HEK293 (cell line): ENCODE measurements around the gene CHST15.

ENCODE experiments used
- CTCF ChIP-seq: fragments of 450-650 bp; formaldehyde crosslinking; IDR thresholded peaks from 2 replicates; pipeline ENCODE4 v1.5.1; 2016; ENCODE audit warnings: missing biosample characterization, missing genetic modification characterization
- PRDM2 ChIP-seq: fragments of 450-650 bp; formaldehyde crosslinking; IDR thresholded peaks from 2 replicates; pipeline ENCODE4 v1.5.1; 2016; ENCODE audit warnings: missing biosample characterization, missing genetic modification characterization, borderline replicate concordance
- TSHZ1 ChIP-seq: fragments of 450-650 bp; formaldehyde crosslinking; IDR thresholded peaks from 2 replicates; pipeline ENCODE4 v1.5.1; 2016; ENCODE audit warnings: missing biosample characterization, missing genetic modification characterization, borderline replicate concordance
- ZNF239 ChIP-seq: fragments of 450-650 bp; formaldehyde crosslinking; IDR thresholded peaks from 2 replicates; pipeline ENCODE4 v1.5.1; 2016; ENCODE audit warnings: missing biosample characterization, missing genetic modification characterization
- ZNF521 ChIP-seq: fragments of 450-650 bp; formaldehyde crosslinking; IDR thresholded peaks from 2 replicates; pipeline ENCODE4 v1.5.1; 2017; ENCODE audit warnings: missing biosample characterization, mild to moderate bottlenecking, missing genetic modification characterization
- ZNF664 ChIP-seq: fragments of 450-650 bp; formaldehyde crosslinking; IDR thresholded peaks from 2 replicates; pipeline ENCODE4 v1.5.1; 2016; ENCODE audit warnings: missing biosample characterization, missing genetic modification characterization

GRCh38 chr10:124000792-124001201, 92.6 kb downstream of the CHST15 start:
- TF ChIP-seq ZNF239 (tag by site-specific recombination), result no peak
- no peak for TF ChIP-seq CTCF
- TF ChIP-seq TSHZ1, result no peak
- no peak for TF ChIP-seq ZNF521 (tag by site-specific recombination)
- TF ChIP-seq ZNF664 (tag by site-specific recombination), result no peak
- TF ChIP-seq PRDM2, result no peak
